Smooth muscle cell of the coronary artery (primary cell): Measurements from ENCODE around the gene TIMM29. TPM values are rescaled to one million over a fixed set of nuclear protein-coding genes. Genes with fewer than 3 reads are reported as not detected.

Experiments used
- total RNA-seq: library from RNA; depleted of rRNA; stranded (reverse); fragments of >200 nt; gene quantifications from 2 replicates; pipeline ENCODE4 v1.2.3, GENCODE V29; 2014; ENCODE audit warnings: low replicate concordance

TIMM29 gene
- total RNA-seq, result 13.2 and 25.6 TPM in 2 replicates

DNA sequence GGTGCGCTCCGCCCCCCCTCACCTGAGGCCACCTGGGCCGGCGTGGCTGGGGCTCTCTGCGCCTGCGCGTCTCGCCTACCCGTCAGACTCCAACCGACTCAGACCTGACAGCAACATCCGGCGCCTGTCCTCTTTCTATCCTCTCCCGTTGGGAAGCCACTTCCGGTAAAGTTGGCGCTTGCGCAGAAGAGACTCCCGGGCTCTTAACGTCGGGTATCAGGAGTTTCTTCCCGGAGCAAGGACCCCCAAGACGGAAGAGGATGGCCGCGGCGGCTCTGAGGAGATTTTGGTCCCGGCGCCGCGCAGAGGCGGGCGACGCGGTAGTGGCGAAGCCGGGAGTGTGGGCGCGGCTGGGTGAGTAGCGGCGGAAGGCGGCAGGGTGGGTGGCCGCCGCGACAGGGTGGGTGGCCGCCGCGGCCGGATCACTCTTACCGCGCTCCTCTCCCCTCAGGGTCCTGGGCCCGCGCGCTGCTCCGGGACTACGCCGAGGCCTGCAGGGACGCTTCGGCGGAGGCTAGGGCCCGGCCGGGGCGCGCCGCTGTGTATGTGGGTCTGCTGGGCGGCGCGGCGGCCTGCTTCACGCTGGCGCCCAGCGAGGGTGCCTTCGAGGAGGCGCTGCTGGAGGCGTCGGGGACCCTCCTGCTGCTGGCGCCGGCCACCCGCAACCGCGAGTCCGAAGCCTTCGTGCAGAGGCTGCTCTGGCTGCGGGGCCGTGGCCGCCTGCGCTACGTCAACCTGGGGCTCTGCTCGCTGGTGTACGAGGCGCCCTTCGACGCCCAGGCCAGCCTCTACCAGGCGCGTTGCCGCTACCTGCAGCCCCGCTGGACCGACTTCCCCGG is at the start of gene TIMM29, which contains the start of gene YIPF2:
Gene TIMM29, plus strand, starts transcription at position 249 of the 839 bp plus-strand sequence. Its CDS starts 12 bp downstream, at position 261.
Gene YIPF2, minus strand, starts transcription at position 77 of the 839 bp plus-strand sequence. CDS start 229 bp downstream, outside the sequence.

GRCh38 chr19:10960314-10961072 is 31.9 kb downstream of the TIMM29 start, which contains the start of gene SMARCA4:
Gene SMARCA4 (plus strand): TSS chr19:10961030. CDS start chr19:10984152, 23,122 bp downstream.

Other genes starting within 250 kb of the TIMM29 start
- gene QTRT1, start 227.4 kb upstream of the TIMM29 start, total RNA-seq, result 31.3 and 58.2 TPM in 2 replicates
- 82.4 and 88.9 TPM in 2 replicates for gene DNM2, start 210.7 kb upstream of the TIMM29 start, total RNA-seq
- 34.6 and 50.7 TPM in 2 replicates for gene TMED1, start 92.6 kb upstream of the TIMM29 start, total RNA-seq
- gene C19orf38, start 80.4 kb upstream of the TIMM29 start, total RNA-seq, result 0.12 and 0.15 TPM in 2 replicates
- gene CARM1, start 57.3 kb upstream of the TIMM29 start, total RNA-seq, result 18.8 and 23.2 TPM in 2 replicates
- 128 and 172 TPM in 2 replicates for gene YIPF2, start 172 bp upstream of the TIMM29 start, total RNA-seq
- gene SMARCA4, start 32.2 kb downstream of the TIMM29 start, total RNA-seq, result 53.9 and 66.8 TPM in 2 replicates
- gene LDLR, start 160.7 kb downstream of the TIMM29 start, total RNA-seq, result 97.9 and 146 TPM in 2 replicates
- 14.9 and 31.8 TPM in 2 replicates for gene SPC24, start 227.0 kb downstream of the TIMM29 start, total RNA-seq